Measurements from ENCODE around the gene PACRG. TPM values are rescaled to one million over a fixed set of nuclear protein-coding genes. Genes with fewer than 3 reads are reported as not detected.
A peak's percentile ranks its signal among the peaks of the same experiment; 100 is the strongest.

PACRG gene
- total and polyA plus RNA-seq, 2 experiments from 2014 or later = 0.17 to 0.68 TPM

DNA sequence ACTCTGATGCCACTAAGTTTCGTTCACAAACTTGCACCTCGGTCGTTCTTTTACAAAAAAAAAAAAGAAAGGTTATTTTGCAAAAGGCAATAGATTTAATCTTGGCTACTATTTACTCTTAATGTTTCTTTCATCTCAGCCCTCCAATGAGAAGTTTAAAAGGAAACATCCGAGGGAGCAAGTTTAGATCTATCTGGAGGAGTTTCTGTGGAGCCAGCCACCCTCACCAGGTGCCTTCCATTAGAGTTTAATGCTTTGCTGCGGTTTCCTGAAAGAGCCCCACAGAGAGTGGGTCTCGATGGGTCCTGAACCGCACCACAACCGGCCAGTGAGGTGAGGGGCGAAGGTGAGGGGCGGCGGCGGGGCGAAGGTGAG is 840 bp upstream of the PACRG start:
- peak overlapping the region; percentile 66 for H3K4me3 ChIP-seq
- peak overlapping the region; percentile 95 for H2AFZ ChIP-seq
- no peaks in the 10 kb centered on the region for H3K79me2 ChIP-seq (replicated peaks; ENCODE audit: insufficient read depth)
- H3K27me3 ChIP-seq (ENCODE audit: insufficient read depth) = no peaks in the 10 kb centered on the region
- Mint-ChIP-seq H3K9me3 (no peaks in the 10 kb centered on the region), H3K4me1 (peaks cover 19% of the 10 kb centered on the region), H3K36me3 (ENCODE audit: low read depth) (no peaks in the 10 kb centered on the region), H3K4me3 (peak overlapping the region; percentile 88), H3K27ac (peak overlapping the region; percentile 86; the same call in 1 of the 2 replicates), H3K27me3 (ENCODE audit: insufficient read depth, low read depth, poor library complexity) (peaks cover 3% of the 10 kb centered on the region)
- no peaks in the 10 kb centered on the region for H3F3A ChIP-seq (replicated peaks; ENCODE audit: low read depth)
- ATAC-seq = peak; percentile 46; the same call in 2 of the 3 replicates
- DNase-seq (ENCODE audit: low spot score) = no peak
- peak overlapping the region; percentile 79 for H3K4me2 ChIP-seq
- no peak overlapping the region for H3K27ac ChIP-seq (ENCODE audit: low read depth)
- no peaks in the 10 kb centered on the region for H3K9me2 ChIP-seq (ENCODE audit: insufficient read depth)
- TF ChIP-seq STAT1 (IDR thresholded peaks at IDR 0.05; ENCODE audit: unreplicated experiment) (no peak), CREB1 (CRISPR knock-in tag; IDR thresholded peaks at IDR 0.05; ENCODE audit: low read depth) (no peak), EZH2phosphoT487 (IDR thresholded peaks at IDR 0.05; ENCODE audit: unreplicated experiment) (no peak), EZH2 (IDR thresholded peaks at IDR 0.05; ENCODE audit: low read depth, unreplicated experiment) (no peak), NANOG (IDR thresholded peaks at IDR 0.05; ENCODE audit: borderline replicate concordance) (no peak), ZNF114 (CRISPR knock-in tag; IDR thresholded peaks at IDR 0.05) (no peak)
- TF ChIP-seq, protein P1, sequence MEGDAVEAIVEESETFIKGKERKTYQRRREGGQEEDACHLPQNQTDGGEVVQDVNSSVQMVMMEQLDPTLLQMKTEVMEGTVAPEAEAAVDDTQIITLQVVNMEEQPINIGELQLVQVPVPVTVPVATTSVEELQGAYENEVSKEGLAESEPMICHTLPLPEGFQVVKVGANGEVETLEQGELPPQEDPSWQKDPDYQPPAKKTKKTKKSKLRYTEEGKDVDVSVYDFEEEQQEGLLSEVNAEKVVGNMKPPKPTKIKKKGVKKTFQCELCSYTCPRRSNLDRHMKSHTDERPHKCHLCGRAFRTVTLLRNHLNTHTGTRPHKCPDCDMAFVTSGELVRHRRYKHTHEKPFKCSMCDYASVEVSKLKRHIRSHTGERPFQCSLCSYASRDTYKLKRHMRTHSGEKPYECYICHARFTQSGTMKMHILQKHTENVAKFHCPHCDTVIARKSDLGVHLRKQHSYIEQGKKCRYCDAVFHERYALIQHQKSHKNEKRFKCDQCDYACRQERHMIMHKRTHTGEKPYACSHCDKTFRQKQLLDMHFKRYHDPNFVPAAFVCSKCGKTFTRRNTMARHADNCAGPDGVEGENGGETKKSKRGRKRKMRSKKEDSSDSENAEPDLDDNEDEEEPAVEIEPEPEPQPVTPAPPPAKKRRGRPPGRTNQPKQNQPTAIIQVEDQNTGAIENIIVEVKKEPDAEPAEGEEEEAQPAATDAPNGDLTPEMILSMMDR (conservative IDR thresholded peaks at IDR 0.05; ENCODE audit: low read depth in 2 of 2) = no peak
- no peaks in the 10 kb centered on the region for H3K36me3 ChIP-seq (ENCODE audit: insufficient read depth)
- no peaks in the 10 kb centered on the region for H4K20me1 ChIP-seq (replicated peaks; ENCODE audit: insufficient read depth)
- peaks cover 13% of the 10 kb centered on the region; the same call in 1 of the 2 replicates for H3K4me1 ChIP-seq (ENCODE audit: insufficient read depth)

DNA sequence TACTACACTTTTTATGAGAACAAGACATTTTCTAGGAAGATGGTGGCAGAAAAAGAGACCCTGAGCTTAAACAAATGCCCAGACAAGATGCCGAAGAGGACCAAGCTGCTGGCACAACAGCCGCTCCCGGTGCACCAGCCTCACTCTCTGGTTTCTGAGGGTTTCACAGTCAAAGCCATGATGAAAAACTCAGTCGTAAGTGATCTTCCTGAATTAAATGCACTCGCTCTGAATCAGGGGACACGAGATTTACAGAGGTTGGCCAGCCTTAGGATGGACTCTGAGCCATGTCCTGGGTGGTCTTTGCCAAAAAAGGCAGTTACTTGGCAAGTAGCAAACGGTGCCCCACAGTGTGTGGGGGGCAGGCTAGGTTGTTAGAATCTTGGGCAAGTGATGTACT is 423 bp downstream of the PACRG start:
- no peaks in the 10 kb centered on the region for H3K79me2 ChIP-seq (replicated peaks; ENCODE audit: insufficient read depth)
- Mint-ChIP-seq H3K27me3 (ENCODE audit: insufficient read depth, low read depth, poor library complexity) (peaks cover 3% of the 10 kb centered on the region), H3K27ac (peak overlapping the region; percentile 56), H3K4me1 (peaks cover 16% of the 10 kb centered on the region), H3K9me3 (no peaks in the 10 kb centered on the region), H3K36me3 (ENCODE audit: low read depth) (no peaks in the 10 kb centered on the region), H3K4me3 (peak overlapping the region; percentile 54)
- H3F3A ChIP-seq (replicated peaks; ENCODE audit: low read depth) = no peaks in the 10 kb centered on the region
- H3K4me1 ChIP-seq (ENCODE audit: insufficient read depth) = peaks cover 13% of the 10 kb centered on the region; the same call in 1 of the 2 replicates
- H3K27me3 ChIP-seq (ENCODE audit: insufficient read depth) = no peaks in the 10 kb centered on the region
- DNase-seq (ENCODE audit: low spot score) = peak; percentile 7
- H4K20me1 ChIP-seq (replicated peaks; ENCODE audit: insufficient read depth) = no peaks in the 10 kb centered on the region
- H3K4me3 ChIP-seq = peak overlapping the region; percentile 40
- H3K4me2 ChIP-seq = peak overlapping the region; percentile 69
- no peak for ATAC-seq
- 0 out of 2 replicates have a peak overlapping the region, but pooled peaks have one; percentile 6 for H3K27ac ChIP-seq (ENCODE audit: low read depth)
- H3K9me2 ChIP-seq (ENCODE audit: insufficient read depth) = no peaks in the 10 kb centered on the region
- peak overlapping the region; percentile 83; the same call in 1 of the 2 replicates for H2AFZ ChIP-seq
- H3K36me3 ChIP-seq (ENCODE audit: insufficient read depth) = no peaks in the 10 kb centered on the region
- TF ChIP-seq, protein P2, sequence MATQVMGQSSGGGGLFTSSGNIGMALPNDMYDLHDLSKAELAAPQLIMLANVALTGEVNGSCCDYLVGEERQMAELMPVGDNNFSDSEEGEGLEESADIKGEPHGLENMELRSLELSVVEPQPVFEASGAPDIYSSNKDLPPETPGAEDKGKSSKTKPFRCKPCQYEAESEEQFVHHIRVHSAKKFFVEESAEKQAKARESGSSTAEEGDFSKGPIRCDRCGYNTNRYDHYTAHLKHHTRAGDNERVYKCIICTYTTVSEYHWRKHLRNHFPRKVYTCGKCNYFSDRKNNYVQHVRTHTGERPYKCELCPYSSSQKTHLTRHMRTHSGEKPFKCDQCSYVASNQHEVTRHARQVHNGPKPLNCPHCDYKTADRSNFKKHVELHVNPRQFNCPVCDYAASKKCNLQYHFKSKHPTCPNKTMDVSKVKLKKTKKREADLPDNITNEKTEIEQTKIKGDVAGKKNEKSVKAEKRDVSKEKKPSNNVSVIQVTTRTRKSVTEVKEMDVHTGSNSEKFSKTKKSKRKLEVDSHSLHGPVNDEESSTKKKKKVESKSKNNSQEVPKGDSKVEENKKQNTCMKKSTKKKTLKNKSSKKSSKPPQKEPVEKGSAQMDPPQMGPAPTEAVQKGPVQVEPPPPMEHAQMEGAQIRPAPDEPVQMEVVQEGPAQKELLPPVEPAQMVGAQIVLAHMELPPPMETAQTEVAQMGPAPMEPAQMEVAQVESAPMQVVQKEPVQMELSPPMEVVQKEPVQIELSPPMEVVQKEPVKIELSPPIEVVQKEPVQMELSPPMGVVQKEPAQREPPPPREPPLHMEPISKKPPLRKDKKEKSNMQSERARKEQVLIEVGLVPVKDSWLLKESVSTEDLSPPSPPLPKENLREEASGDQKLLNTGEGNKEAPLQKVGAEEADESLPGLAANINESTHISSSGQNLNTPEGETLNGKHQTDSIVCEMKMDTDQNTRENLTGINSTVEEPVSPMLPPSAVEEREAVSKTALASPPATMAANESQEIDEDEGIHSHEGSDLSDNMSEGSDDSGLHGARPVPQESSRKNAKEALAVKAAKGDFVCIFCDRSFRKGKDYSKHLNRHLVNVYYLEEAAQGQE (IDR thresholded peaks at IDR 0.05; ENCODE audit: unreplicated experiment) = no peak
- TF ChIP-seq NANOG (IDR thresholded peaks at IDR 0.05; ENCODE audit: borderline replicate concordance) = no peak
- no peak for TF ChIP-seq STAT1 (IDR thresholded peaks at IDR 0.05; ENCODE audit: unreplicated experiment)
- TF ChIP-seq CREB1 (CRISPR knock-in tag; IDR thresholded peaks at IDR 0.05; ENCODE audit: low read depth) = no peak
- TF ChIP-seq, protein P3, sequence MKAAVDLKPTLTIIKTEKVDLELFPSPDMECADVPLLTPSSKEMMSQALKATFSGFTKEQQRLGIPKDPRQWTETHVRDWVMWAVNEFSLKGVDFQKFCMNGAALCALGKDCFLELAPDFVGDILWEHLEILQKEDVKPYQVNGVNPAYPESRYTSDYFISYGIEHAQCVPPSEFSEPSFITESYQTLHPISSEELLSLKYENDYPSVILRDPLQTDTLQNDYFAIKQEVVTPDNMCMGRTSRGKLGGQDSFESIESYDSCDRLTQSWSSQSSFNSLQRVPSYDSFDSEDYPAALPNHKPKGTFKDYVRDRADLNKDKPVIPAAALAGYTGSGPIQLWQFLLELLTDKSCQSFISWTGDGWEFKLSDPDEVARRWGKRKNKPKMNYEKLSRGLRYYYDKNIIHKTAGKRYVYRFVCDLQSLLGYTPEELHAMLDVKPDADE (IDR thresholded peaks at IDR 0.05) = no peak
- TF ChIP-seq, protein P1 (conservative IDR thresholded peaks at IDR 0.05; ENCODE audit: low read depth in 2 of 2) = no peak
- TF ChIP-seq POLR2AphosphoS5 (IDR thresholded peaks at IDR 0.05; ENCODE audit: low read depth) = no peak
